ENCODE data around the gene CCDC201.
"Not testable (repeated sequence)": the region's sequence is repeated elsewhere in the genome, so short reads cannot be mapped to it uniquely, and the experiment has no call there.

The CCDC201 gene

DNA sequence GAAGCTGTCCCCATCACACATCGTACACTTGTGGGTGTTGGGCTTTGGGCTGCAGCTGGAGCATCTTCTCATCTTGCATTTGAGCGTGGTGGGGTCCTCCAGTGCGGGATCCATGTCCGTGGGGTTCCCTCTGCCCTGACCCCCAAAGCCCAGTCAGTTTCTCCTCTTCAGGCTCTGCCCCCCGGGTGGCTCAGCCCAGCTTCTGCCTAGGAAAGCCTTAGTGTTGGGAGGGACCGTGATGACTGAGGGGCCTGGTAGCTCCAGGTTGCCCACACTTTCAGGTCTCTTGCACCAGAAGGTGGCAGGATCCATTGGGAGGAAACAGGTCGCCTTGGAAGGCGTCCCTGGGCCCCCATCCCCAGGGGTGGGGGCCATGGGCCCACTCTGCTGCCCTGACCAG, 55.9 kb downstream of the CCDC201 start:
- not testable (repeated sequence) for DNase-seq (ENCODE audit: low read depth)

DNA sequence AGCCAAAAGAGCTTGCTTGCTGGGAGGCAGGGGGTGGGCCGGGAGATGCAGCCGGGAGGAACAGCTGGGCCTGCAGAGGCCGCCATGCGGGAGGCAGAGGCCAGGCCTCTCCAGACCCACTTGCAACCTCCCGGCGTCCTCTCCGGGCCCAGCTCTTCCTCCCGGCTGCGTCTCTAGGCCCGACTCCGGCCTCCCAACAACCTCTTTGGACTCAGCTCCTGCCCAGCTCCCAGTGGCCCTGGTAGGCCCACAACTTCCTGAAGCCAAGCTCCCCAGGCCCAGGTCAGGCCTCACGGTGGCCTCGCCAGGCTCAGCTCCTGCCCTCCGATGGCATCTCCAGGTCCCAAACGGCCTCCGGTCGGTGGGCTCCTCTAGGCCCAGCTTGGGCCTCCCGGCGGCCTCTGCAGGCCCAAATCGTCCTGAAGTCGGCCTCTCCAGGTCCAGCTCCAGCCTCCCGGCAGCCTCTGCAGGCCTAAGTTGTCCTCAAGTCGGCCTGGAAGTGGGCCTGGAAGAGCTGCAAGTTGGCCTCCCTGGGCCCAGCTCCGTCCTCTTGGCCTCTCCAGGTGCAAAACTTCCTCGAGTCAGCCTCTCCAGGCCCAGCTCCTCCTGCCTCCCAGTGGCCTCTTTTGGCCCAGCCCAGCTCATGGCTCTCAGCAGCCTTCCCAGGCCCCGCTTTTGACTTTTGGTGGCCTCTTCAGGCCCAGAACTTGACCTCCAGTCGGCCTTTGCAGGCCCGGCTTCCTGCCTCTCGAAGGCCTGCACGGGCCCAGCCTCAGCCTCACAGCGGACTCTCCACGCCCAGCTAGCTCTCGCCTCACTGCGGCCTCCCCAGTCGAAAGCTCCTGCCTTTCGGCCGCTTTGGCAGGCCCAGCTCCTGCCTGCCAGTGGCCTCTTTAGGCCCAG, 58.4 kb downstream of the CCDC201 start:
- not testable (repeated sequence) for DNase-seq (ENCODE audit: low read depth)

DNA sequence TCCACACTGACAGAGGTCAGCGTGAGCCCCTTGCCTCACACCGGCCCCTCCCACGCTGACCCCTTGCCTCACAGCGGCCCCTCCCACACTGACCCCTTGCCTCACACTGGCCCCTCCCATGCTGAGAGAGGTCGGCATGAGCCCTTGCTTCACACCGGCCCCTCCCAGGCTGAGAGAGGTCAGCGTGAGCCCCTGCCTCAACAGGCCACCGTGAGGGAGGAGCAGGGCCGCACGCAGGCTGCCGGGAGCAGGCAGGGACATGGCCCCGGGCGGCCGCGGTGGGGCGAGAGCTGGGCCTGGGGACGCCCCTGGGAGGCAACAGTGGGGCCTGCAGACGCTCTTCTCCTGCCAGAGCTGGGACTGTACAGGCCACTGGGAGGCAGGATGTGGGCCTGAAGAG, 59.1 kb downstream of the CCDC201 start:
- not testable (repeated sequence) for DNase-seq (ENCODE audit: low read depth)

DNA sequence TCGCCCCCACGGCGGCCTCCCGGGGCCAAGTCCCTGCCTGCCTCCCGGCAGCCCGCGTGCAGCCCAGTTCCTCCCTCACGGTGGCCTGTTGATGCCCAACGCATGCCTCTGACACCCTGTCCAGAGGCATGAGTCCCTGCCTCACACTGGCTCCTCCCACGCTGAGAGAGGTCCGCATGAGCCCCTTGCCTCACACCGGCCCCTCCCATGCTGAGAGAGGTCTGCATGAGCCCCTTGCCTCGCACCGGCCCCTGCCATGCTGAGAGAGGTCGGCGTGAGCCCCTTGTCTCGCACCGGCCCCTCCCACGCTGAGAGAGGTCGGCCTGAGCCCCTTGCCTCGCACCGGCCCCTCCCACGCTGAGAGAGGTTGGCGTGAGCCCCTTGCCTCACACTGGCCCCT, 59.9 kb downstream of the CCDC201 start:
- no peak for DNase-seq (ENCODE audit: low read depth)

DNA sequence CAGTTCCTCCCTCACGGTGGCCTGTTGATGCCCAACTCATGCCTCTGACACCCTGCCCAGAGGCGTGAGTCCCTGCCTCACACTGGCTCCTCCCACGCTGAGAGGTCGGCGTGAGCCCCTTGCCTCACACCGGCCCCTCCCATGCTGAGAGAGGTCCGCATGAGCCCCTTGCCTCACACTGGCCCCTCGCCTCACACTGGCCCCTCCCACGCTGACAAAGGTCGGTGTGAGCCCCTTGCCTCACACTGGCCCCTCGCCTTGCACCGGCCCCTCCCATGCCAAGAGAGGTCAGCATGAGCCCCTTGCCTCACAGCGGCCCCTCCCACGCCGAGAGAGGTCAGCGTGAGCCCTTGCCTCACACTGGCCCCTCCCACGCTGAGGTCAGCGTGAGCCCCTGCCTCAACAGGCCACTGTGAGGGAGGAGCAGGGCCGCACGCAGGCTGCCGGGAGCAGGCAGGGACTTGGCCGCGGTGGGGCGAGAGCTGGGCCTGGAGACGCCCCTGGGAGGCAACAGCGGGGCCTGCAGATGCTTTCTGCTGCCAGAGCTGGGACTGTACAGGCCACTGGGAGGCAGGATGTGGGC, 61.1 kb downstream of the CCDC201 start:
- not testable (repeated sequence) for DNase-seq (ENCODE audit: low read depth)

DNA sequence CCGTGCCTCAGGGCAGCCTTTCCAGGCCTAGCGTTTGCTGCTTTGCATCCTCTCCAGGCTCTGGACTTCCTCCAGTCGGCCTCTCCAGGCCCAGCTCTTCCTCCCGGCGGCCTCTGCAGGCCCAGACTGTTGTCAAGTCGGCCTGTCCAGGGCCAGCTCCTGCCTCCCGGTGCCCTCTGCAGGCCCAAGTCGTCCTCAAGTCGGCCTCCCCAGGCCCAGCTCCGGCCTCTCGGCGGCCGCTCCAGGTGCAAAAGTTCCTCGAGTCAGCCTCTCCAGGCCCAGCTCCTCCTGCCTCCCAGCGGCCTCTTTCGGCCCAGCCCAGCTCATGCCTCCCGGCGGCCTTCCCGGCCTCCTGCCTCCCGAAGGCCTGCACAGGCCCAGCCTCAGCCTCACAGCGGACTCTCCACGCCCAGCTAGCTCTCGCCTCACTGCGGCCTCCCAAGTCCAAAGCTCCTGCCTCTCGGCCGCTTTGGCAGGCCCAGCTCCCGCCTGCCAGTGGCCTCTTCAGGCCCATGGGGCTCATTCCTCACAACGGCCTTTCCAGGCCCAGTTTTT, 62.4 kb downstream of the CCDC201 start:
- not testable (repeated sequence) for DNase-seq (ENCODE audit: low read depth)
